HG03469 (cell line): ENCODE data around the gene TTC7B.

ENCODE experiments used
- ATAC-seq: cut with Tn5 transposase; IDR thresholded peaks from one replicate; pipeline ENCODE4 v1.9.1; 2021; ENCODE audit warnings: mild to moderate bottlenecking, moderate library complexity, moderate number of reproducible peaks; ENCODE audit not compliant: unreplicated experiment

TTC7B gene

DNA sequence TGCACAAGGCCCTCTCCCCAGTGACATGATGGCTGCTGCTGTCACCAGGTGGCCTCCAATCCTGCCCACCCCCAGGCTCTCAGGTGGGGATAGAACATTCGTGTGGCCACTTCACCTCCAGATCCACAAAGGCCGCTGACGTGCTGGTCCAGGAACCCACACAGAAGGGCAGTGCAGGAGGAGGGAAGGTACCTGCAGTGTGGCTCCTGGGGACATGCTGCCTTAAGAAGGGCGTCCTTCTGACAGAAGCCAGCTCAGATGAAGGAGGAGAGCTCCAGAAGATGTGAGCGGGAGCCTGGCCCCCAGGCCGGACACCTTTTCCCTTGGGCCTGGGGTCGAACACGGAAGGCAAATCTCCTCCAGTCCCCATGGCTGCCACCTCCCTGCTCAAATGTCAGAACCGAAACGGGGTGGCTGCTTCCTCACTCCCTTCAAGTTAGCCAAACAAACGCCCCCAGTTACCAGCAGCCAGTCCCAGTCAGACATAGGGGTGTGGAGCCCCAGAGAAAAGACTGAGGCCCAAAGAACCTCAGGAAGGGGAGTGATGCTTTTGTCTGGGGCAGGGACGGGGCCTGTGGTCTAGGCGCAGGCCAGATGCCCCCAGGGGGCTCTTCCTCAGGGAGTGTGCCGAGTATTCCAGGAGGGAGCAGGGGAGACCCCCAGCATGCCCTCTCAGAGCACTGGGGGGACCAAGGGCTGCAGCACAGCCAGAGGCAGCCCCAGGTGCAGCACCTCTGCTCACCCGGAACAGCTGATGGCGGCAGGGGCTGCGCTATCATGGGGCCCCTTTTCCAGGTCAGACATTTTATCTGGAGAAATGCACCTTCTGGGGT, 263.5 kb downstream of the TTC7B start:
- ATAC-seq: no peak

DNA sequence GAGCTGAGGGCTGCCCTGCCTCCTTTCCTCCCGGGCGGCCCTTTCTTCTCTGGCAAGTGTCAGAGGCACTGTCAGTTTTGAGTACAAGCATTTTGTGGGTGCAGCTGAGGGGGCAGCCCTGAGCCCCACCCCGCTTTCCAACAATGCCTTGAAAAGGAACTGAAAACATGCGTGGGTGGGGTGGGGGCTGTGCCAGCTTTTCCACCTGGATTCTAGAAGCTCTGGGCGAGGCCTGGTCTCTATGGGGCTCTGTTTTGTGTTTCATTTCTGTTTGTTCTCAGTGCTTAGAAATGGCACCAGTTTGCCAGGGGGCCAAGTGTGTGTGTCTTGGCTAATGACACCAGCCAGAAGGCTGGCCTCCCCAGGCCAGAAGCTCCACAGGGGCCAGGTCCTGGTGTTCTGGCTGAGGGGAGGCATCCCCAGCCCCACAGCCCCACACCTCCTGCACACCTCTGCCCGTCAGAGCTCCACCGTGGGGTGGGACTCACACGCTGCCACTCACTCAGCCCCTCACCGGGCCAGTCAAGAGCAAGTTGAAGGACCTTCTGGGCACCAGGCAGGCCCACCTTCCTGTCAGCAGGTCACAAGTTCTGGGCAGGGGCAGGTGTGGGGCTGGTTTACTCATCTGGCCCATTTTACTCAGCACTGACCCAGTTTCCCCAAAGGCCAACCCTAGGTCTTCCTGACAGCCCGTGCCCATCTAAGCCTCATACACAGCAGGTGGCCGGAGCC, 264.3 kb downstream of the TTC7B start:
- ATAC-seq: no peak

DNA sequence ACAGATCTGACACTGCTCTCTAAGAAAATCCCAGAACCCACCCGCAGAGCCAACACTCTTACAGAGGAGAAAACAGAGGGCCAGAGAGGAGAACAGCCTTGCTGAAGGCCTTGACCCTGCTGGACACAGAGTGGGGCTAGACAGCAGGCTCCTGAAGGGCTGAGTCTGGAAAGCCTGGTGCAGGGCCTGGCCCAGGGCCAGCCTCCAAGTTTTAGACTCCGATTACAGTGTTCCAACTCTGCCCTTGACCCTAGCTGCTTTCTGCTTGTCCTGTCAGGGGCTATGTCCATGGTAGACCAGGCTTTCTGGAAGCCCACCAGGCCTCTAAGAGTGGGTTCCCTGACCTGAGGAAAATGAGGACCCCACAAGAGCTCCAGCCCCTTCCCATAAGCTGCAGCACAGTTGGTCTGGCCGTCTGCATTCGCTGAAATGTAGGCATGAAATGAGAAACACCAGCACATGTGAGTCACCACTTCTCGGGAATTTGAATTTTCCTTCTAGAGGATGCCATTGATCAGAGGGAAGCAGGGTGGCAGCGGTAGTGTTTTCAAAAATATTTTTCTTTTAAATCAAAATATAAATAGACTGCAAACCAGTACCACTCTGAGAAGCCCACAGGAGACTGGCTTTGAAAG, 265.0 kb downstream of the TTC7B start:
- ATAC-seq: no peak

GRCh38 chr14:90549794-90550641, 266.2 kb downstream of the TTC7B start:
- no peak for ATAC-seq

GRCh38 chr14:90548455-90548854, 267.8 kb downstream of the TTC7B start:
- ATAC-seq: no peak

DNA sequence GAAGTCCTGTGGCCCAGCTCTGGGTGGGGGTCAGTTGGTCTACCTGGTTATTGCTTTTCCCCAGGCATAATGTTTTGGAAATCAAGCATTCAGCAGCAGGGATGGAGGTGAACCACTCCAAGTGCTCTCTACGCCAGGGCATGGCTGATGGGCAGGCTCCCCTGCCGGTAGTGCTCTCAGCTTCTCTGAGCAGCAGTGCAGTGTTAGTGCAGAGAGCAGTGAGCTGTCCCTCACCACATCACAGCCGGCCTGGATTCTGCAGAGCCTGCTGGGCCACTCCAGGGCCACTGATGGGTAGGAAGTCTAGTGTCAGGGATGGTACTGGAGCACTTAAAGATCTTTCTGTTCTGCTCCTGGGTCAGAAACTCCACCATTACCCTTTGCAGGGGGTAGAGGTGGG, 268.3 kb downstream of the TTC7B start:
- ATAC-seq: no peak

DNA sequence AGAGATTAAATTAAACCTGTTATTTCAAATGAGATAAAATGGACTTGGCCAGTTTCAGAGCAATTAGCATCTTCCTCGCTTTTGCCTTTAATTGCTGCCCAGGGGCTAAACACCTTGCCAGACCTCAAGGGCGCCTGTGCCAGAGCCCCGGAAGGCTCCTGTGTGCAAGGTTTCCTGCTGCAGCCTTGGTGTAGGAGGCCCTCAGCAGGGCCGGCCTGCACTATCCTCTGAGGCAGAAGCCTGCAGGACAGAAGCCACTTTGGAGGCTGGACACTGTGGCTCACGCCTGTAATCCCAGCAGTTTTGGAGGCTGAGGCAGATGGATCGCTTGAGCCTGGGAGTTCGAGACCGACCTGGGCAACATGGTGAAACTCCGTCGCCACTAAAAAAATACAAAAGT, 269.0 kb downstream of the TTC7B start:
- no peak for ATAC-seq

GRCh38 chr14:90546767-90547166, 269.5 kb downstream of the TTC7B start:
- no peak for ATAC-seq

DNA sequence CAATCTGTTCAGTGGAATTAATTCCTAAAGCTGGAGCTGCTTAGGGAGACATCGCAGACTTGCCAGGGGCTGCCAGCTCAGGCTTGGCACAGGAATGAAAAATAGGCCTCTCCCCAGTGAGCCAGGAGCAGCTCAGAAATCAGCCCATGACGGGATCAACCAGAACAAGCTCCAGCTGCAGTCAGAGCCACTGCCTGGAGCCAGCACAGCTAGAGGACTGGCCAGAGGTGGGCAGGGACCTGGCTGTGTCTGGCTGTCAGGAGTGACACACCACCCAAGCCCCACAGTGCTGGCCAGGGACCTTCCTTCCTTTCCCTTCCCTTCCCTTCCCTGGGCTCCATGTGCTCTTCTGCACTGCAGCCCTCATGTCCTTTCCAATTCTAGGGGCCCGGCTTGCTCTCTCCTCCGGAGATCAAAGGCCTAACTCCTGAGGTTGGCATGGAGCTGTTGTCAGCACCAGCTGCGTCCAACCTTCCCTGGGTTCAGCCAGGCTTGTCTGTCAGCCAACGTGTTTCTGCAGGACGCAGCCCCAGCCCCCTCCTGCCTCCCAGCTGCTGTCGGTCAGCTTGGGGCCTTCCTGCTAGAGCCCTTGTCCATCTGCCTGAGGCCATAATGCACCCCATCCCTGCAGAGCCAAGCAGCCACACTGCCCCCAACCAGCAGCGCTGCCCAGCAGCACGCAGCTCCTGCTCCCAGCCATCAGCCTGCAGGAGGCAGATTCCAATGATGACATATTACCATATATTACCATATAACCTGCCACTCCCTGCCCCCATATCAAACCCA, 270.1 kb downstream of the TTC7B start:
- no peak for ATAC-seq

DNA sequence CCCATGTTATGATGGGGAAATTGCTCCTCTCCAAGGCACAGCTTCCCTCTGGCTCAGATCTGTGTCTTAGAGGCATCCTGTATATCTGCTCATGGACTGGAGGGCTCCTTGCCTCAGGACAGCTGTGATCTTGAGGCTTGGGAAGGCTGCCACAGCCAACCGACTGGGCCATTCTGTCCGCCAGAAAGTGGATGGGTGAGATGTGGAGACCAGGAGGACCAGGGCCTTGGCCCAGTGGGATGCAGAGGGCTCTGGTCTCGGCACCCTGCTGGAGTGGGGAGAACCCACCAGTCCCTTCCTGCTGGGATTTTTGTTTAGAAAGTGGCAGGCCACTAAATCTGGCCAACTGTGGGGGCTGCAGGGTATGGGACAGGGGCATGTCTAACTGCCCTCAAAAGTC, 270.8 kb downstream of the TTC7B start:
- no peak for ATAC-seq

DNA sequence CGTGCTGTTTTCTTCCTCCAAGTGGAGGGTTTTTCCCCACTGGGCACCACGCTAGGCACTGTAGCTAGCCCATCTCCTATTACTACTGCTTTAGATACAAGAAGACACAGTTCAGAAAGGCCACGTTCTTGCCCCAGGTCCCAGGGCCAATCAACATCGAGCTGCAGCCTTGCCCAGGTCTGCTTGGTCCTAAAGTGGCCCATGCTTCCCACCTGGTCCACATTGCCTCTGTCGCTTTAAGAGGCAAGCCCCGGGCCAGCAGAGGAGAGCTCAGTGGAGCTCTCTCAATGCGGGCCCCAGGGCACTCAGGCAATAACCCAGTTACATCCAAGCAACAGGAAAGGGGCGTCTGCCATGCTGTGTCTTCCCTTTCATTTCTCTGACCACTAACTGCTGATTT, 271.3 kb downstream of the TTC7B start:
- no peak for ATAC-seq

GRCh38 chr14:90544566-90544965, 271.7 kb downstream of the TTC7B start:
- no peak for ATAC-seq

DNA sequence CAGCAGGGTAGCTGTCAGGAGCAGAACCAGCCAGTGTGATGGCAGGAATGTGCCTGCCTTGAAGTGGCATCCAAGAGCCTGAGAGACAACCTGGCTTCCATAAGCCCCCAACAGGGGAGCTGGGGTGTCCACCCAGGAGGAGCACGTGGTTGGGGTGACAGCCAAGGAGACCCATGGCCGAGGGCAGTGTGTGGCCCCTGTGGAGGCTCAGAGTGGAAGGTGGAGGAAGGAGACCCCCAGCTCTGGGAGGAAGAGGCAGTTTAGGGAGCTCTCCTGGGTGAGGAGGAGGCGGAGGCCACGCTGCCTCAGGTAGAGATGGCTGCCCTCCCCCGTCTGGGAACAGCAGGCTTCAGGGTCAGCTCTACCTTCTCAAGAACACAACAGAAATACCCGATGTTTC, 272.4 kb downstream of the TTC7B start:
- ATAC-seq: no peak

GRCh38 chr14:90541076-90541634, 275.1 kb downstream of the TTC7B start:
- no peak for ATAC-seq

GRCh38 chr14:90540437-90540836, 275.8 kb downstream of the TTC7B start:
- ATAC-seq: no peak

DNA sequence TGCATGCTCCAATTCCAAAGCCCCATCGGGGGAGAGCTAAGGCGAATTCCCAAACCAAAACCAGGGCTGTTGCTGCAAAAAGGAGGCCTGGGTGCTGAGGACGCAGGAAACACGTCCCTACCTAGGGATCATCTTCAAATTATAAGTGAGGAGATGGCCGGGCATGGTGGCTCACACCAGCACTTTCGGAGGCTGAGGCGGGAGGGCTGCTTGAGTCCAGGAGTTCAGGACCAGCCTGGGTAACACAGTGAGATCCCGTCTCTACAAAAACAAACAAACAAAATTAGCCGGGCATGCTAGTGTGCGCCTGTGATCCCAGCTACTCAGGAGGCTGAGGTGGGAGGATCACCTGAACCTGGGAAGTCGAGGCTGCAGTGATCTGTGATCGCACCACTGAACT, 276.2 kb downstream of the TTC7B start:
- ATAC-seq: no peak

DNA sequence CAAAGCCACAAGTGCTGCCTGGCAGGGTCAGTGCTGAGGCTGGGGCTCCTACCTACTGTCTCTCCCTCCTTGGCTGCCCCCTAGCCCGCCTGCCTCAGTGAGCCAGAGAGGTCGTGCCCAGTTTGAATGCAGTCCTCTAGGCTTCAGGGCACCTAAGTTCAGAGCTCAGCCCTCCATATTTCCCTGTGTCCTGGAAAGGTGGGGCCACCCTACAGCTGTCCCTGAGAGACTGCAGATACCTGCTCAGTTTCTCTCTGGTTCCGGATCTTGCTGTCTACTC, 276.8 kb downstream of the TTC7B start:
- ATAC-seq: no peak

GRCh38 chr14:90538716-90539495, 277.3 kb downstream of the TTC7B start:
- ATAC-seq: no peak

DNA sequence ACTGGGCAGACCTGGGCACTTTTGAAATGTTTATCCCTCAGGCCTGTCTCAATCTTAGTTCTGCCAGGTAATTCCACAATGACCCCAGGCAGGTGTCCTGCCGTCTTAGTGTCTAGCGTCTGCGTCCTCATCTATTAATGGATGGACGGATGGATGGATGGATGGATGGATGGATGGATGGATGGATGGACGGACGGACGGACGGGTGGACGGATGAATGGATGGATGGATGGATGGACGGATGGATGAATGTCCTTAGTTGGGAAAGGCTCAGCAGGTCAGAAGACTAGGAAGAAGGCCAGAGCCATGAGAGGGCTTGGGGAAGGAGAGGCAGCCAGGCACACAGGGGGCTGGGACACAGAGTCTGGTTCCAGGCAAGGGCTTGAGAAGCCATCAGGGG, 278.1 kb downstream of the TTC7B start:
- no peak for ATAC-seq
